Mononuclear cell (primary cell): Measurements from ENCODE around the gene WNK4. TPM values are rescaled to one million over a fixed set of nuclear protein-coding genes. Genes with fewer than 3 reads are reported as not detected.

Source experiments
- H3K27me3 ChIP-seq: 2 replicates; pipeline ENCODE4 v1.6.0; 2011; ENCODE audit warnings: low read length, control low read depth; ENCODE audit not compliant: insufficient read depth
- H3K4me1 ChIP-seq: 2 replicates; pipeline ENCODE4 v1.5.1; 2011; ENCODE audit warnings: mild to moderate bottlenecking, low read length, control low read depth; ENCODE audit not compliant: insufficient read depth
- H3K4me3 ChIP-seq: 2 replicates; pipeline ENCODE4 v1.5.1; 2011; ENCODE audit warnings: mild to moderate bottlenecking, low read length, moderate library complexity
- H3K9me3 ChIP-seq: 2 replicates; pipeline ENCODE4 v1.5.1; 2011; ENCODE audit warnings: low read depth, mild to moderate bottlenecking, control low read depth, low read length
- total RNA-seq: library from RNA; depleted of rRNA; stranded (reverse); fragments of >200 nt; gene quantifications from one replicate; pipeline ENCODE4 v1.2.3, GENCODE V29; 2012

The WNK4 gene
- total RNA-seq, 1 donor: 0.10 TPM

DNA sequence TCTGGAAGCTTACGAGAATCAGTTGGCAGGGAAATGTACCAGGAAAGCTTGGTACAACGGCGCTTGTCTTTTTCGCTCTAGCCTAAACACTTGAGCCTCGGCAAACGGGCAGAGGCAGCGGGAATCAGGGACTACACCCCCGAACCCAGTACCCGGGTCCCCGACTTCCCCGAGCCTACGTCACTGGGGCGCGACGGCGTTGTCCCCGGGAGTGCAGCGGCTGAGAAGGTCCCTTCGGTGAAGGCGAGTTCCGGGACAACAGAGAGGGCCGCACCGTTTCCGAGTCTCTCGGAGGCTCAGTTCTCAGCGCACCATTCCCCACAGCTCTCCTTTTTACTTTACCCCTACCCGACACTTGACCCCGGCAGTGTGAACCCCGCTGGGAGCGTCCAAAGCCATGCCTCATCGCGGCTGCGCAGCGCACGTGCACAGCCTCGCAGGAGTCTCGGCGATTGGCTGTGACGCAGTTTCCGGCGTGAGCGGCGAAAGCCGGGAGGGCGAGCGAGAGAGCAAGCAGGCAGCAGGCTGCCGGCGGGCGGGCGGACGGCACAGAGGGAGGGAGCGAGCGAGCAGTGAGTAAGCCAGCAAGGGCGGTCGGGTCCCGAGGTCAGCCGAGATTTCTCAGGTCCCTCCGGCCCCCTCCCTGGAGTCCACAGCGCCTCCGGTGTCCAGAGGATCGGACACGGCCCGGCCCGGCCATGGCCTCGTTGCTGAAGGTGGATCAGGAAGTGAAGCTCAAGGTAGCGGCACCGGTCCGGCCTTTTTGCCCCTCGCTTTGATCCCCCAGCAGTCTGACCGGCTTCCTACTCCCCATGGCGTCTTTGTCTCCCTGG, 52.7 kb downstream of the WNK4 start, which contains the start of gene PSME3:
PSME3 (plus strand) TSS at position 464 of the 833 bp plus-strand sequence; CDS start at position 699, 235 bp downstream.
- Histone ChIP-seq H3K27me3 (peaks cover 3% of the 10 kb centered on the region), H3K9me3 (no peaks in the 10 kb centered on the region), H3K4me1 (peaks cover 26% of the 10 kb centered on the region), H3K4me3 (peak within 1 kb of the TSS; percentile 69)

DNA sequence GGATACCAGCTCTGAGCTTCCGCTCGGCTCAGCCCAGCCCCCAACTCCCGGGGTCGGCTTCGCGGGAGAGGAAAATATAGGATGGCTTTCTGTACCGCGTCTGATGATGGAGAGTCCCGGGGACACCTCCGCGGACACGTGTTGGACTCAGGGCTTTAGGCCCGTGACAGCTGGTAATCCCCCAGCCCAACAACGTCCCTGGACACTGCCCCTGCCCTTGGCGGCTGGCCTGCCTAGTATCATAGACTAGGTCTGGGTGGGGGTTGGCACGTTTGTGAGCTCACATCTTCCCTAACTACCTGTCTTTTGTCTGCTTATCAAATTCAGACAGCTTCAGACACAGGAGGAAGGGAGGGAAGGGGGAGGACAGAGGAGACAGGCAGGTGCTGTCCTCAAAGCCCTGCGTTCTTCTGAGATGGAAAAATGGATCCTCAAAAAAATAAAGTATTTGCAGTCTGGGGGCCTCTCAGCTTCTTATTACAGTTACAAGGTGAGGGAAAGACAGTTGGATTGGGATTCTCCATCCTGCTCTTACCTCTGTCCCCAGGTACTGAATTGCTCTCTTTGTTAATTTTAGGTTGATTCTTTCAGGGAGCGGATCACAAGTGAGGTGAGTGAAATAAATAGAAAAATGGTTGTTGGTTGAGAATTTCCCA, 53.5 kb downstream of the WNK4 start:
- H3K4me3 ChIP-seq: peak overlapping the region; percentile 69
- peaks cover 26% of the 10 kb centered on the region for H3K4me1 ChIP-seq
- no peaks in the 10 kb centered on the region for H3K9me3 ChIP-seq

GRCh38 chr17:42835732-42836131, 55.3 kb downstream of the WNK4 start:
- Histone ChIP-seq H3K27me3 (no peaks in the 10 kb centered on the region), H3K4me1 (peaks cover 26% of the 10 kb centered on the region), H3K4me3 (no peak overlapping the region), H3K9me3 (no peaks in the 10 kb centered on the region)

More for the DNA sequence above, 53.5 kb downstream of the WNK4 start:
- no peaks in the 10 kb centered on the region for H3K27me3 ChIP-seq

DNA sequence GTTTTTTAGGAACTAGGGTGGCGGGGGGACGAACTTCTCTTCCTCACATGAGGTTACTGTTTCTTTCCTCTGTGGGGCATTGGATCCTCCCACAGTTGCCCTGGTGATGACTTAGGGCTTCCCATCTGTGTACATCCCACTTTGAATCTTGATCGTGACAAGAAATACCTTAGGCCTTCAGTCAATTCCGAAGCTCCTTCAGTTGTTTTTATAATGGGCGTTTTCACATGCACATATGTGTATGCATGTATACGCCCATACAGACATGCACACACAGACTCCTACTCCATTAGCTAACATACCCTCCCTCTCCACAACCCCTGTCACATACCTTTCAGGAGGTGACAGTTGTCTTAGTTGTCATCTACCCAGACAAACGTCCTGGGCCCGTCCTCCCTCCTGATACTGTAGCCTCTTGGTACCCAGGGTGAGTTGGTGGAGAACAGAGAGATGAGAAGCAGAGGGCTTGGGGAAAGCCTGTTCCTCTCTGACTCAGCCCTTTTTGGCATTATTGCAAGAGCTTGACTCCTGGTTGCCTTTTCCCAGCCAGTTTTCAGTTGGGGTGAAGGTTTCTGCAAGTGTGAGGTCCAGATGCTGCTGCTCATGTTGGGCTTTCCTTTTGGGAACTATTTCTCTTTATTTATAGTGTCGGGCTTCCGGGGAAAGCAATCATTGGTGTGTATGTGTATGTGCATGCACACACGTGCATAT, 61.7 kb downstream of the WNK4 start:
- H3K27me3 ChIP-seq: no peaks in the 10 kb centered on the region
- H3K9me3 ChIP-seq: no peaks in the 10 kb centered on the region
- peaks cover 17% of the 10 kb centered on the region for H3K4me1 ChIP-seq
- no peak overlapping the region for H3K4me3 ChIP-seq

GRCh38 chr17:42843358-42843934, 63.0 kb downstream of the WNK4 start:
- no peaks in the 10 kb centered on the region for H3K9me3 ChIP-seq
- peaks cover 22% of the 10 kb centered on the region for H3K4me1 ChIP-seq
- H3K27me3 ChIP-seq: no peaks in the 10 kb centered on the region
- no peak overlapping the region for H3K4me3 ChIP-seq

GRCh38 chr17:42844271-42844670, 63.9 kb downstream of the WNK4 start, which contains the start of gene AOC2:
AOC2 (plus strand) TSS chr17:42844580; CDS start chr17:42844627, 47 bp downstream.
- H3K27me3 ChIP-seq: no peaks in the 10 kb centered on the region
- H3K4me1 ChIP-seq: peaks cover 22% of the 10 kb centered on the region
- no peaks in the 10 kb centered on the region for H3K9me3 ChIP-seq
- H3K4me3 ChIP-seq: no peak within 1 kb of the TSS

GRCh38 chr17:42844761-42845555, 64.5 kb downstream of the WNK4 start:
- Histone ChIP-seq H3K4me3 (no peak overlapping the region), H3K27me3 (no peaks in the 10 kb centered on the region), H3K4me1 (peaks cover 22% of the 10 kb centered on the region), H3K9me3 (no peaks in the 10 kb centered on the region)

GRCh38 chr17:42845556-42845917, 65.1 kb downstream of the WNK4 start:
- H3K4me1 ChIP-seq: peaks cover 22% of the 10 kb centered on the region
- no peaks in the 10 kb centered on the region for H3K9me3 ChIP-seq
- no peak overlapping the region for H3K4me3 ChIP-seq
- no peaks in the 10 kb centered on the region for H3K27me3 ChIP-seq

DNA sequence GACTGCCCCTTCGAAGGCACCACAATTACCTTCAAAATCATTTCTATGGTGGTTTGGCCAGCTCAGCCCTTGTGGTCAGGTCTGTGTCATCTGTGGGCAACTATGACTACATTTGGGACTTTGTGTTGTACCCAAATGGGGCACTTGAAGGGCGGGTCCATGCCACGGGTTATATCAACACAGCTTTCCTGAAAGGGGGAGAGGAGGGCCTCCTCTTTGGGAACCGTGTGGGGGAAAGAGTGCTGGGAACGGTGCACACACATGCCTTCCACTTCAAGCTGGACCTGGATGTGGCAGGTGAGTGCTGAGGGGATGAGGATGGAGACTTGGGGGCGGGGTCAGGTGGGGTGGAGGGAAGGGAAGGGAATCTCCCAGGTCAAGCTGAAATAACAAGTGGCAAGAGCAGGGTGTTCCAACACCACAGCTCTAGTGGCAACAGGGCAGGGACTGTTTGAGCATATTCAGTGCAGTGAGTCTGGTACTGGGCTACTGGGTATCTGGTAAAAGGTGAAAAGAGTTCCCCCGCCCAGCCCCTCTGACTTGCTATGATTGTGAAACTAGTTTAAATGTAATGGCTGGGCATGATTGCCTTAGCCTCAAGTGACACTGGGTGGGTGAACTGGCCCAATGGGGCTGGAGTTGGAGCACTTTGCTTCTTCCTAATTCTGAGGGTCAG, 65.6 kb downstream of the WNK4 start:
- Histone ChIP-seq H3K9me3 (no peaks in the 10 kb centered on the region), H3K4me1 (peaks cover 22% of the 10 kb centered on the region), H3K4me3 (no peak overlapping the region), H3K27me3 (no peaks in the 10 kb centered on the region)

Other genes with a start within 250 kb of the WNK4 start
- gene NAGLU, start 244.4 kb upstream of the WNK4 start, total RNA-seq: 7.9 TPM
- 0.31 TPM for gene HSD17B1, start 227.7 kb upstream of the WNK4 start, total RNA-seq
- gene COASY, start 218.5 kb upstream of the WNK4 start, total RNA-seq: 10.2 TPM
- gene MLX, start 213.5 kb upstream of the WNK4 start, total RNA-seq: 22.0 TPM
- 1.4 TPM for gene PSMC3IP, start 202.9 kb upstream of the WNK4 start, total RNA-seq
- 34.7 TPM for gene RETREG3, start 171.2 kb upstream of the WNK4 start, total RNA-seq
- 3.1 TPM for gene TUBG1, start 170.9 kb upstream of the WNK4 start, total RNA-seq
- 2.2 TPM for gene TUBG2, start 121.3 kb upstream of the WNK4 start, total RNA-seq
- 0.52 TPM for gene PLEKHH3, start 103.6 kb upstream of the WNK4 start, total RNA-seq
- 0.52 TPM for gene CCR10, start 98.8 kb upstream of the WNK4 start, total RNA-seq
- gene CNTNAP1, start 98.1 kb upstream of the WNK4 start, total RNA-seq: 0.84 TPM
- 80.9 TPM for gene EZH1, start 35.6 kb upstream of the WNK4 start, total RNA-seq
- not detected for gene RAMP2, start 19.4 kb upstream of the WNK4 start, total RNA-seq
- 27.0 TPM for gene VPS25, start 7.2 kb upstream of the WNK4 start, total RNA-seq
- gene COA3, start 18.1 kb downstream of the WNK4 start, total RNA-seq: 2.4 TPM
- not detected for gene CNTD1, start 18.3 kb downstream of the WNK4 start, total RNA-seq
- 86.6 TPM for gene BECN1, start 43.7 kb downstream of the WNK4 start, total RNA-seq
- 56.9 TPM for gene PSME3, start 52.8 kb downstream of the WNK4 start, total RNA-seq
- gene AOC2, start 64.0 kb downstream of the WNK4 start, total RNA-seq: 1.5 TPM
- gene AOC3, start 70.6 kb downstream of the WNK4 start, total RNA-seq: 0.21 TPM
- gene G6PC1, start 120.2 kb downstream of the WNK4 start, total RNA-seq: not detected
- 14.0 TPM for gene AARSD1, start 183.8 kb downstream of the WNK4 start, total RNA-seq
- 0.31 TPM for gene PTGES3L, start 199.5 kb downstream of the WNK4 start, total RNA-seq
- gene RUNDC1, start 200.0 kb downstream of the WNK4 start, total RNA-seq: 9.6 TPM
- gene RPL27, start 217.8 kb downstream of the WNK4 start, total RNA-seq: 1,456 TPM
- gene IFI35, start 226.2 kb downstream of the WNK4 start, total RNA-seq: 9.6 TPM
- gene VAT1, start 241.8 kb downstream of the WNK4 start, total RNA-seq: 20.0 TPM
- 0.10 TPM for gene RND2, start 244.6 kb downstream of the WNK4 start, total RNA-seq